HFF-Myc (cell line): ENCODE measurements around the gene CNGB1.

Source experiments
- DNase-seq: peaks from one replicate; pipeline ENCODE4 v3.0.0-alpha.2; 2011; ENCODE audit warnings: low read depth; ENCODE audit errors: extremely low read depth
- H3K4me3 ChIP-seq: replicated peaks from 2 replicates; pipeline ENCODE4 v1.5.1; 2011; ENCODE audit warnings: low read depth, mild to moderate bottlenecking, control low read depth, low read length
- TF ChIP-seq, protein P1 (sequence below): IDR thresholded peaks from 2 replicates; pipeline ENCODE4 v1.5.1; 2012; ENCODE audit warnings: mild to moderate bottlenecking, low read depth, low read length, control low read depth; ENCODE audit errors: missing control alignments

The CNGB1 gene

DNA sequence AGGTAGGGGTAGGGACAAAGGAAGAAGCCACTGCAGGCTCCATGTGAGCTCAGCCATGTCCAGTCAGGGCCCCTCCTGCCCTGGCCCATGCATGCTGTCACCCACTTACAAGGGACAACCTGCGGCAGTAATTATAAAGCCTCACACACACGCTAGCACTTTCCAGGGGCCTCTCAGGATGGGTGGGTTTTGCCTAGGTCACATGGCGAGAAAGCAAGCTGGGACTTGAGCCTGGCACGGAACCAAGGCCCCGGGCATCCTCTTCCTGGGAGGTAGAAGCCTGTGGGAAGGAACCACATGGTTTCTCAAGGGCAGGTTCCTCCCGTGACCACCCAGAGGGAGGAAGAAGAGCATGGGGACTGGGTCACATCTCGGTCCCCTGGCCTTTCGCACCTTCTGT lies 22.5 kb upstream of the CNGB1 start:
- no peak for DNase-seq
- no peak overlapping the region for H3K4me3 ChIP-seq
- TF ChIP-seq, protein P1, sequence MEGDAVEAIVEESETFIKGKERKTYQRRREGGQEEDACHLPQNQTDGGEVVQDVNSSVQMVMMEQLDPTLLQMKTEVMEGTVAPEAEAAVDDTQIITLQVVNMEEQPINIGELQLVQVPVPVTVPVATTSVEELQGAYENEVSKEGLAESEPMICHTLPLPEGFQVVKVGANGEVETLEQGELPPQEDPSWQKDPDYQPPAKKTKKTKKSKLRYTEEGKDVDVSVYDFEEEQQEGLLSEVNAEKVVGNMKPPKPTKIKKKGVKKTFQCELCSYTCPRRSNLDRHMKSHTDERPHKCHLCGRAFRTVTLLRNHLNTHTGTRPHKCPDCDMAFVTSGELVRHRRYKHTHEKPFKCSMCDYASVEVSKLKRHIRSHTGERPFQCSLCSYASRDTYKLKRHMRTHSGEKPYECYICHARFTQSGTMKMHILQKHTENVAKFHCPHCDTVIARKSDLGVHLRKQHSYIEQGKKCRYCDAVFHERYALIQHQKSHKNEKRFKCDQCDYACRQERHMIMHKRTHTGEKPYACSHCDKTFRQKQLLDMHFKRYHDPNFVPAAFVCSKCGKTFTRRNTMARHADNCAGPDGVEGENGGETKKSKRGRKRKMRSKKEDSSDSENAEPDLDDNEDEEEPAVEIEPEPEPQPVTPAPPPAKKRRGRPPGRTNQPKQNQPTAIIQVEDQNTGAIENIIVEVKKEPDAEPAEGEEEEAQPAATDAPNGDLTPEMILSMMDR = no peak

DNA sequence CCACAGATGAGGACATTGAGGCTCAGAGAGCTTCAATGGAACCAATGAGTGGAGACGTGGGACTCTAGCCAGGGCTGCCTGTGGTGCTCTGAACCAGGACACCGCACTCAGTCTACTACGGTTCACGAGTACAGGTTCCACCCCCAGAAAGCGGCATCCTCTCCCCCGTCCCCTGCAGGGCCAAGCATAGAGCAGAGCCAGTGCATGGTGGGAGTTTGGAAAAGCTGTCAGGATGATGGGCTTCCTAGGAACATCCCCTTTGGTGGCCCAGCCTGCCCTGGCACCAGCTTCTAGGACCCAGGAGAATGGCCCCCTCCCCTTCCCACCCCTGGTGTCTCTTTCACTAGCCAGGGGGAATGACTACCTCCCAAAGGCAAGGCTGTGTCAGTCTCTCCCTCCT lies 21.2 kb upstream of the CNGB1 start:
- TF ChIP-seq, protein P1 = no peak
- DNase-seq = no peak
- no peak overlapping the region for H3K4me3 ChIP-seq

DNA sequence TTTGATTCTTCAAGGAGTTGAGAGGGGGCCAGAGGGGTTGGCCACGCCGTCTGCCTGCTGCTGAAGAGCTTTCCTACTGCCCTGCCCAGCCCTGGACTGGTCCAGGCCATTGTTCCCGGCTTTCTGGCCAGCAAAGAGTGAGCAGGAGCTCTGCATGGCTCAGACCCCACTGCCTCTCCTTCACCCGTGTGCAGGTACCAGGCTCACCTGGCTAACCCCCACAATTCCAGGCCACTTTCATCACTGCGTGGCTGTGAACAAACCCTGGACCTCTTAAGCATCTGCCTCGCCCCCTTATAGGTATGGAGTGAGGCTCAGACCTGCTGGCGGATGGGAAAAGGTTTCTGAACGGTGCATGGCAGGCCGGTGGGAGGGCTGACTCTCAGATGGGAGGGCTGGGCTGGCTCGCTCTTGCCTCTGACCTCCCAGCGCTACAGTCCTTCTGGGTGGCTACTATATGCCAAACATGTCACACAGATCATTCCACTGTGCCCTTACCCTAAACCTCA lies 20.7 kb upstream of the CNGB1 start:
- no peak overlapping the region for H3K4me3 ChIP-seq
- TF ChIP-seq, protein P1 = no peak
- no peak for DNase-seq

DNA sequence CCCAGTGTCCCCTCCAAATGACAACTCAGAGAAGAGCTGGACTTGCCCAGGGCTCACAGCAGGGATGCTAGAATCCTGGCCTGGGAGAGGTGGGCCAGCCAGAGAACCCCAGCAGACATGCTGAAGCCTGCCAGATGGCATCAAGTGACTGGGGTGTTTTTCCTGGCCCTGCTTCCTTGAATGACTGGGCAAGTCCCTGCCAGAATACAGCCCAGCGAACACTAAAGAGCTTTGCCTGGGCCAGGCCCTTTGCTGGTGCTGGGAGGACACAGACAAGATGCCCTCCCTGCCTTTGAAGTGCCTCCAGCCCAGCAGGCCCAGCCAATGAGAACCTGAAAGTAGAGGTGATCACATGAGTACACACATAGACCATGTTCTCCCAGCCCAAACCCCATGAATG lies 18.0 kb upstream of the CNGB1 start:
- H3K4me3 ChIP-seq = no peak overlapping the region
- TF ChIP-seq, protein P1 = no peak
- DNase-seq = no peak

DNA sequence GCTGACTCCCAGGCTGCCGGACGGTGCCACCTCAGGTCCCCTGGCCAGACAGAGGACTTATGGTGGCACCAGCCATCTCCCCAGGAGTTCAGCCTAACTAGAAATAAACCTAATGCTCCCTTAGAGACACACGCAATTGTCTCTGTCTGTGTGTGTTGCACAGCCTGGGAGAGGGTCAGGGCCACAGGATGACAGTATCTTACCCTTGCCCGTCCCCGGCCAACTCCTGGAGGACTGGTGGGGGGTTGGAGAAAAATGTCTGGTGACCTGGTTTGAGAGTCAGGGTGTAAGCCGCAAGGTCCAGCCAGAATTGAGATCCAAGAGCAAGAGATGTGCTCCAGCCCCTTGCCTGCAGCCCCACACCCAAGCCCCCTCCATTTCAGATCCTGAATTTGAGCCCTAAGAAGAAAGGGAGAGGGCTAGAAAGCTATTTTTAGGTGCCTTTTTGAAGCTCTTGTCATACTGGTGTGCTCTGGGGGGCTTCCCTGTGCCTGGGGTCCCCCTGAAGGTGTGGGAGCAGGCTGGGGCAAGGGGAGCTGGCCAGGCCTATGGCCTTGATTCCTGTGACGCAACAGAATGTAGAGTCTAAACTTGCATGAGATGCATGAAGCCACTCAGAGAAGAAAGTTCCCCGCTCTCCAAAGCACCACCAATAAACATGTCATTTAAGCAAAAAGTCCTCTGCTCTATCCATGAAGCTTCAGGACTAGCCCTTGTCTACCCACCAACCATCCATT lies 16.7 kb upstream of the CNGB1 start:
- DNase-seq = no peak
- H3K4me3 ChIP-seq = no peak overlapping the region
- TF ChIP-seq, protein P1 = no peak

DNA sequence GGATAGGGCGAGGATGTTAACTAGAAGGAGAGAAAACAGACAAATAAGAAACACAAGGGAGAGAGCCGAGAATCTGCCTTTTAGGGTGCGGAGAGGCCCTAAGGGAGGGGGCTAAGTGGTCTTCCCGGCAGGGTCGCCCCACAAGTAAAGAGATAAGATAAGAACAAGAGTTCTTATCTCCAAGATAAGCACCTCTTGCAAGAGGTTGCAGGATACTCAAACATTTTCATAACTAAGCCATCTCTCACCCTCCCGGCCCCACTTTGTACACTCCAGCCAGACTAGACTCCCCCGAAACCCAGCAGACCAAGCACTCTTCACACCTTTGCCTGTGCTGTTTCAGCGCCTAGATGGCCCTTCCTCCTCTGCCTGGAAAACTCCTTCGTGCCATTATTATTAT lies 15.3 kb upstream of the CNGB1 start:
- TF ChIP-seq, protein P1 = no peak
- no peak for DNase-seq
- no peak overlapping the region for H3K4me3 ChIP-seq
